K562 (cell line): ENCODE results near the gene ILK. TPM values are rescaled to one million over a fixed set of nuclear protein-coding genes. Genes with fewer than 3 reads are reported as not detected.

Experiments
- ATAC-seq: fragments of 200-7000 bp; cut with Tn5 transposase; 3 replicates; pipeline ENCODE4 v1.9.1; 2020; ENCODE audit warnings: moderate library complexity
- BruUV-seq: library from RNA; stranded (reverse); fragments of 400-500 nt; replicated peaks from 2 replicates; lab custom pipeline; 2021; lab: Mats Ljungman, UMichigan
- CTCF ChIA-PET: fragments of 300-600 bp; formaldehyde crosslinking; extraction: SDS; loops from one replicate; lab custom pipeline; 2021; ENCODE audit warnings: low intra/inter-chr PET ratio; lab: Yijun Ruan, JAX
- POLR2A ChIA-PET: fragments of 300-600, 350-650 bp; sonication (Branson Sonifier 250); formaldehyde crosslinking; extraction: SDS; loops from one replicate; lab custom pipeline; 2021; ENCODE audit warnings: antibody characterized with exemption, inconsistent platforms; lab: Yijun Ruan, JAX
- DNase-seq, 4 experiments: peaks; one replicate each; pipeline versions ENCODE4 v3.0.0 to v3.0.0-alpha.2; 2011 to 2018; ENCODE audit warnings: low spot score in 3 of 4, mixed read lengths in 3 of 4; ENCODE audit errors: extremely low read depth in 1 of 4
- FAIRE-seq: peaks from 2 replicates; lab custom pipeline; 2011; peaks lifted over from hg19 to GRCh38; lab: Jason Lieb, UNC
- H2AFZ ChIP-seq: 2 replicates; pipeline ENCODE4 v1.6.0; 2011; ENCODE audit warnings: low read depth, low read length, control low read depth, inconsistent platforms
- H3K27ac ChIP-seq: fragments of 200-600 bp; 3 replicates; pipeline ENCODE4 v1.8.0; 2011; ENCODE audit warnings: low read depth, mild to moderate bottlenecking, control low read depth, inconsistent platforms, low read length, moderate library complexity, mixed read lengths; ENCODE audit errors: extremely low read depth
- H3K27me3 ChIP-seq, 2 experiments: fragments of 300-600 bp in 1 of 2; 2 replicates in 1 of 2; 3 replicates in 1 of 2; pipeline versions ENCODE4 v1.6.0 to v1.8.0; 2011; ENCODE audit warnings: inconsistent platforms in 2 of 2, low read length in 2 of 2, mild to moderate bottlenecking in 1 of 2, mixed read lengths in 1 of 2, moderate library complexity in 1 of 2; ENCODE audit not compliant: control insufficient read depth in 2 of 2, insufficient read depth in 2 of 2
- H3K36me3 ChIP-seq: fragments of 300-600 bp; 3 replicates; pipeline ENCODE4 v1.8.0; 2011; ENCODE audit warnings: mild to moderate bottlenecking, low read length, inconsistent platforms; ENCODE audit not compliant: control insufficient read depth, insufficient read depth
- H3K4me1 ChIP-seq, 2 experiments: fragments of 200-600 bp in 1 of 2; replicated peaks in 1 of 2; 2 replicates in 1 of 2; 3 replicates in 1 of 2; pipeline versions ENCODE4 v1.5.1 to v1.8.0; 2011; ENCODE audit warnings: inconsistent platforms in 2 of 2, low read length in 2 of 2, mild to moderate bottlenecking in 1 of 2, mixed read lengths in 1 of 2, moderate library complexity in 1 of 2; ENCODE audit not compliant: control insufficient read depth in 2 of 2, insufficient read depth in 2 of 2
- H3K4me2 ChIP-seq: 2 replicates; pipeline ENCODE4 v1.6.1; 2011; ENCODE audit warnings: low read length, control low read depth, inconsistent platforms, mixed read lengths; ENCODE audit not compliant: insufficient read depth
- H3K4me3 ChIP-seq: fragments of 200-600 bp; sonication (generic), shearing (Covaris generic); 2 replicates; pipeline ENCODE4 v1.5.1; 2016; ENCODE audit warnings: control low read depth, inconsistent platforms
- H3K79me2 ChIP-seq: fragments of 200-600 bp; 3 replicates; pipeline ENCODE4 v1.8.0; 2011; ENCODE audit warnings: low read length, inconsistent platforms; ENCODE audit not compliant: control insufficient read depth, insufficient read depth
- H3K9ac ChIP-seq, 2 experiments: 2 replicates each; pipeline versions ENCODE4 v1.6.0 to v1.6.1; 2011; ENCODE audit warnings: low read depth in 2 of 2, low read length in 2 of 2, control low read depth in 1 of 2, inconsistent platforms in 1 of 2, mild to moderate bottlenecking in 1 of 2, mixed read lengths in 1 of 2; ENCODE audit not compliant: insufficient read depth in 1 of 2
- H3K9me1 ChIP-seq: one replicate; pipeline ENCODE4 v1.6.0; 2011; ENCODE audit warnings: inconsistent platforms, mild to moderate bottlenecking, low read length, moderate library complexity; ENCODE audit not compliant: control insufficient read depth, insufficient read depth
- H3K9me3 ChIP-seq: replicated peaks from 2 replicates; pipeline ENCODE4 v1.5.1; 2011; ENCODE audit warnings: low read depth, low read length, inconsistent platforms; ENCODE audit not compliant: control insufficient read depth, insufficient read depth
- H4K20me1 ChIP-seq: replicated peaks from 2 replicates; pipeline ENCODE4 v1.6.1; 2011; ENCODE audit warnings: low read length, inconsistent platforms, mixed read lengths; ENCODE audit not compliant: control insufficient read depth, insufficient read depth
- BHLHE40 ChIP-seq: IDR thresholded peaks from 2 replicates; pipeline ENCODE4 v1.6.1; 2011; ENCODE audit warnings: low read length, improper control_type of control experiment
- ID3 ChIP-seq, 2 experiments: fragments of 250-450 bp in 1 of 2; fragments of 450-650 bp in 1 of 2; sonication (Bioruptor Pico) in 1 of 2; IDR thresholded peaks; 2 replicates each; pipeline versions ENCODE4 v1.6.1 to v1.8.0; 2016 to 2021; ENCODE audit warnings: mild to moderate bottlenecking in 2 of 2, moderate library complexity in 2 of 2, missing compliant biosample characterization in 1 of 2, missing genetic modification characterization in 1 of 2
- TAL1 ChIP-seq: fragments of 450-650 bp; IDR thresholded peaks from 2 replicates; pipeline ENCODE4 v1.6.1; 2016; ENCODE audit warnings: mild to moderate bottlenecking
- ZNF124 ChIP-seq: sonication (generic); formaldehyde crosslinking; IDR thresholded peaks from 2 replicates; pipeline ENCODE4 v1.8.1; 2022; ENCODE audit warnings: missing genetic modification reagents
- WGBS: fragments of 100-300 bp; shearing (Covaris generic); methylation state at CpG from one replicate; pipeline ENCODE4 v1.1.6; 2016; ENCODE audit warnings: low coverage, mixed read lengths; ENCODE audit not compliant: insufficient coverage; ENCODE audit errors: missing lambda C conversion rate; 5-methylcytosine and 5-hydroxymethylcytosine counted together
- in situ Hi-C: fragments of 300-500 bp; cut with MboI; formaldehyde crosslinking; loops from 4 replicates; pipeline ENCODE4 v1.15.0; 2018; ENCODE audit warnings: inconsistent platforms, mixed read lengths
- intact Hi-C: fragments of 100-400 bp; cut with micrococcal nuclease; formaldehyde crosslinking; loops from 2 replicates; pipeline ENCODE4 v1.14.2; 2022
- polyA plus RNA-seq, 8 experiments: library from polyadenylated mRNA; depleted of rRNA in 4 of 8; stranded (reverse) in 5 of 8; unstranded in 3 of 8; fragments of >200 nt; fragmentation: Nextera tagmentation in 2 of 8; fragmentation: Illumina TruSeq in 1 of 8; extraction: Ambion mirVana in 2 of 8; extraction: Trizol in 1 of 8; gene quantifications; 2 replicates each; pipeline versions ENCODE4 v1.2.1 to v1.2.3, GENCODE V29; 2011 to 2014; ENCODE audit warnings: inconsistent platforms in 1 of 8, missing spikeins in 1 of 8
- total RNA-seq, 7 experiments: library from RNA; depleted of rRNA in 6 of 7; stranded (reverse); fragments of >200 nt in 6 of 7; fragmentation: Illumina TruSeq in 2 of 7; extraction: Trizol in 2 of 7; gene quantifications; 2 replicates each; pipeline versions ENCODE4 v1.2.1 to v1.2.3, GENCODE V29; 2011 to 2021; ENCODE audit warnings: low replicate concordance in 1 of 7
- TF ChIP-seq, protein P1 (sequence below), 2 experiments: IDR thresholded peaks; 2 replicates each; pipeline ENCODE4 v1.6.1; 2011; ENCODE audit warnings: borderline replicate concordance in 1 of 2, control low read depth in 1 of 2, low read depth in 1 of 2, low read length in 1 of 2, mild to moderate bottlenecking in 1 of 2, mixed read lengths in 1 of 2, moderate library complexity in 1 of 2; ENCODE audit not compliant: insufficient read depth in 1 of 2, insufficient read length in 1 of 2, poor library complexity in 1 of 2, severe bottlenecking in 1 of 2; ENCODE audit errors: extremely low read depth in 1 of 2

The ILK gene
- total and polyA plus RNA-seq, 9 of the 15 experiments (the other 6 are each of a cell fraction or from before 2014, with no cell fraction given) = 43.3 to 95.9 (median 58.9) TPM

DNA sequence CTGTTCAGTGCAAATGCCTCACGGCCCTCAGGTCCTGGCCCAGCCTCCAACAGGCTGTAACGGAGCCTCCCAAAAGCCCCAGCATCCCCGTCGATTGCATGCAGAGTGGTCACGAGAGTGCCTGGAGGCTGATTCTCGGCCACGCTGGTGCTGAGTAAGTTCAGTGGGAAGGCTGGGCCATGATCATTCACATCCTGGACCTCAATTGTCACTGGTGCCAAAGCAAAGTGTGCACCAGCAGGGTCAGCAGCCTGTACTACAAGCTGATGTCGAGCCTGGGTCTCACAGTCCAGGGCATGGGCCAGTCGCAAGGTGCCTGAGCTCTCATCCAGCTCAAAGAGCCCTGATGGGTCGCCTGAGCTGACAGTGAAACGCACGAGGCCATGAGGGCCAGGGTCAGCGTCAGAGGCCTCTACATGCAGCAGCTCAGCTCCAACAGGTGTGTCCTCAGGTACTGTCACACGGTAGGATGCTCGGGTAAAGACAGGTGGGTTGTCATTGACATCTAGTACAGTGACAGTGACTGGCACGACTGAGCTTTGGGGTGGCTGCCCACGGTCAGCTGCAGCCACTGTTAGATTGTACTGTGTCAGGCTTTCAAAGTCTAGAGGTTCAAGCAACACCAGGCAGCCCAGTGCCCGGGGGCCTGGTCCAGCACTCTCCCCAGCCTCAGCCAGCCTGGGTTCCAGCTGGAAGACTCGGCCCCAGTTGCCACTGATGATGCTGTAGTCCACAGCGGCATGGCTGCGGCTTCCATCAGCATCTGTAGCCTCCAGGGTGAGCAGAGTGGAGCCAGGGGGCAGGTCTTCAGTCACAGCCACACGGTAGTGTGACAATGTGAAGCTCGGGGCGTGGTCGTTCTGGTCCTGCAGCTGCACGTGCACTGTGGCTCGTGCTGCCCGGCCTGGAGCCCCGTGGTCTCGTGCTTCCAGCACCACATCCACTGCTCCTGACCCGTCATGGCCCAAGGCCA, 20.1 kb downstream of the ILK start:
- in situ Hi-C loops = loop anchor here (5.0 kb wide), 1 partner anchor 59 kb away; the partner anchor contains the start of gene MRPL17
- Histone ChIP-seq H3K79me2 (peaks cover 6% of the 10 kb centered on the region), H3K9me3 (no peaks in the 10 kb centered on the region), H3K4me2 (no peak overlapping the region), H4K20me1 (no peaks in the 10 kb centered on the region), H3K9me1 (no peaks in the 10 kb centered on the region), H3K36me3 (no peaks in the 10 kb centered on the region), H3K4me3 (no peak overlapping the region), H3K27me3 (peaks cover 3 to 37% of the 10 kb centered on the region in 2 experiments; a peak in 4 of 5 replicates), H3K9ac (0 out of 4 replicates have a peak overlapping the region, but pooled peaks of 1 of the 2 experiments have one; percentile 53), H3K27ac (no peak overlapping the region), H2AFZ (peak overlapping the region; percentile 29; the same call in 1 of the 2 replicates), H3K4me1 (peaks cover 5 to 36% of the 10 kb centered on the region in 2 experiments; a peak in 4 of 5 replicates)
- WGBS = 22% methylated on average over 30 of the region's 31 CpGs
- no TSS peak for BruUV-seq
- ChIA-PET POLR2A (interaction anchor here (0.6 to 1.1 kb wide), 4 partner anchors 19 to 544 kb away, joined by 3 to 4 read pairs (median 3); no protein-coding TSS in a partner anchor), CTCF (no interaction called here)
- intact Hi-C loops = no loop called here
- DNase-seq = peak in 1 of 4 experiments; percentile 23
- no peak for FAIRE-seq
- ATAC-seq = no peak
- TF ChIP-seq TAL1 = no peak
- no peak for TF ChIP-seq ZNF124 (CRISPR knock-in tag)
- TF ChIP-seq, protein P1, sequence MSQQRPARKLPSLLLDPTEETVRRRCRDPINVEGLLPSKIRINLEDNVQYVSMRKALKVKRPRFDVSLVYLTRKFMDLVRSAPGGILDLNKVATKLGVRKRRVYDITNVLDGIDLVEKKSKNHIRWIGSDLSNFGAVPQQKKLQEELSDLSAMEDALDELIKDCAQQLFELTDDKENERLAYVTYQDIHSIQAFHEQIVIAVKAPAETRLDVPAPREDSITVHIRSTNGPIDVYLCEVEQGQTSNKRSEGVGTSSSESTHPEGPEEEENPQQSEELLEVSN (IDR thresholded peaks at IDR 0.05; ENCODE audit: borderline replicate concordance in 1 of 2, extremely low read depth in 1 of 2, insufficient read depth in 1 of 2, insufficient read length in 1 of 2, low read depth in 1 of 2, low read length in 1 of 2, poor library complexity in 1 of 2, severe bottlenecking in 1 of 2) = peak in 1 of 2 experiments; percentile 28
- no peak for TF ChIP-seq ID3 (CRISPR knock-in tag; IDR thresholded peaks at IDR 0.05)
- no peak for TF ChIP-seq ID3 (tag; IDR thresholded peaks at IDR 0.05)
- TF ChIP-seq BHLHE40 = peak; percentile 90
